Measurements from ENCODE around the gene TMEM161A. TPM values are rescaled to one million over a fixed set of nuclear protein-coding genes. Genes with fewer than 3 reads are reported as not detected.
A peak's percentile ranks its signal among the peaks of the same experiment; 100 is the strongest.
"Not testable (repeated sequence)": the region's sequence is repeated elsewhere in the genome, so short reads cannot be mapped to it uniquely, and the experiment has no call there.

The TMEM161A gene
- total and polyA plus RNA-seq, 9 donors, result 3.2 to 33.9 (median 23.9) TPM

DNA sequence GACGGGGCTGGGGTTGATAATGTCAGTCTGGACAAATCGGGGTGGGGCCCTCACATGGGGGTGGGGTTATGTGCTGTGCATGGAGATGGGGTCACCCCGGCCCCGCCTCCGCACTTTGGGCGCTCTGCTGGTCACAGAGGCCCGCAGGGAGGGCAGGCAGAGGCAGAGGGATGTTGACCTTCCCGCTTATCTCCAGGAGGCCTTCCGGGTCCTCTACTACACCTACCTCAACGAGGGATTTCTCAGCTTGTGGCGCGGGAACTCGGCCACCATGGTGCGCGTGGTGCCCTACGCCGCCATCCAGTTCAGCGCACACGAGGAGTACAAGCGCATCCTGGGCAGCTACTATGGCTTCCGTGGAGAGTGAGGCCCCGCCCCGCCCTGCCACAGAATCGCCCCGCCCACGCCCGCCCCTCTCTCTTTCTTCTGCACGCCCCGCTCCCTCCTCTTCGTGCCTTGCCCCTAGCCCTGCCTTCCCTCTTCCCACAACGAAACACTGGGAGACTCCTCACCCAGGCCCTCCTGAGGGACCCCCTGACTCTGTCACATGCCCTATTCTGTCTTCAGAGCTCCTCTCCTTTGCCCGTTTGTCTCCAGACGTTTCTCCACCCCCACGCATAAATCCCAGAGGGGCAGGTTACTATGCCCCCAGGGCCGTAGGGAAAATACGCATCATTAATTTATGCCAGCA lies 32.8 kb downstream of the TMEM161A start:
- WGBS, 3 donors, result 2 to 12% (median 6%) methylated on average over 36 of the region's 36 CpGs
- H3K36me3 ChIP-seq, result no peaks in the 10 kb centered on the region
- TF ChIP-seq EP300 (IDR thresholded peaks at IDR 0.05), result no peak
- no peak for TF ChIP-seq CTCF (IDR thresholded peaks at IDR 0.05)
- no peak for TF ChIP-seq POLR2A (IDR thresholded peaks at IDR 0.05)
- H3K9me3 ChIP-seq, result no peaks in the 10 kb centered on the region
- DNase-seq, result peak; percentile 85 to 90 (median 87)
- peak overlapping the region; percentile 51 for H3K4me3 ChIP-seq
- intact Hi-C loops (cut with DNase I), result no loop called here
- H3K27me3 ChIP-seq, result no peaks in the 10 kb centered on the region
- H3K4me1 ChIP-seq (ENCODE audit: insufficient read depth), result peaks cover 18% of the 10 kb centered on the region
- peak overlapping the region; percentile 52 to 74 for H3K27ac ChIP-seq

DNA sequence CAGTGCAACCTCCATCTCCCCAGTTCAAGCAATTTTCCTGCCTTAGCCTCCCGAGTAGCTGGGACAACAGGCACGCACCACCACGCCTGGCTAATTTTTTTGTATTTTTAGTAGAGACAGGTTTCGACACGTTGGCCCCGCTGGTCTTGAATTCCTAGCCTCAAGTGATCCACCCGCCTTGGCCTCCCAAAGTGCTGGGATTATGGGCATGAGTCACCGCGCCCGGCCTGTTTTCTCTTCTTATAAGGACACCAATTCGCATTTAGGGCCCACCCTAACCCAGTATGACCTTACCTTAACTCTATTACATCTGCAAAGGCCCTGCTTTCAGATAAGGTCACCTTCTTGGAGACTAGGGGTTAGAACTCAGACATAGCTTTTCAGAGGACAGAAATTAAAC lies 35.1 kb downstream of the TMEM161A start:
- DNase-seq, result no peak
- Histone ChIP-seq H3K9me3 (no peaks in the 10 kb centered on the region), H3K27me3 (no peaks in the 10 kb centered on the region), H3K4me3 (no peak overlapping the region), H3K27ac (no peak overlapping the region), H3K36me3 (no peaks in the 10 kb centered on the region), H3K4me1 (ENCODE audit: insufficient read depth) (peaks cover 7% of the 10 kb centered on the region)
- intact Hi-C loops (cut with DNase I), result no loop called here
- 96 to 98% (median 97%) methylated on average over 11 of the region's 11 CpGs for WGBS, 3 donors
- TF ChIP-seq CTCF (IDR thresholded peaks at IDR 0.05), result no peak
- TF ChIP-seq POLR2A (IDR thresholded peaks at IDR 0.05), result no peak
- TF ChIP-seq EP300 (IDR thresholded peaks at IDR 0.05), result no peak

DNA sequence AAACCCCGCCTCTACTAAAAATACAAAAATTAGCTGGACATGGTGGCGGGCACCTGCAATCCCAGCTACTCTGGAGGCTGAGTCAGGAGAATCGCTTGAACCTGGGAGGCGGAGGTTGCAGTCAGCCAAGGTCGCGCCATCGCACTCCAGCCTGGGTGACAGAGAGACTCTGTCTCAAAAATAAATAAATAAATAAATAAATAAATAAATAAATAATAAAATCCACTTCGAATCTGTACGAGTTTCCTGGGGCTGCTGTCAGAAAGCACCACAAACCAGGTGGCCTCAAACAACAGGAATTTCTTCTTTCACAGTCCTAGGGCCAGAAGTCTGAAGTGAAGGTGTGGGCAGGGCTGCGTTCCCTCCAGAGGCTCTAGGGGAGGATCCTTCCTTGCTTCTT lies 35.7 kb downstream of the TMEM161A start:
- H3K27me3 ChIP-seq; H3K27ac ChIP-seq; intact Hi-C loops (cut with DNase I); H3K4me3 ChIP-seq; H3K9me3 ChIP-seq; H3K36me3 ChIP-seq; H3K4me1 ChIP-seq (ENCODE audit: insufficient read depth); DNase-seq: not testable (repeated sequence)
- 95 to 97% (median 96%) methylated on average over 10 of the region's 10 CpGs for WGBS, 3 donors

DNA sequence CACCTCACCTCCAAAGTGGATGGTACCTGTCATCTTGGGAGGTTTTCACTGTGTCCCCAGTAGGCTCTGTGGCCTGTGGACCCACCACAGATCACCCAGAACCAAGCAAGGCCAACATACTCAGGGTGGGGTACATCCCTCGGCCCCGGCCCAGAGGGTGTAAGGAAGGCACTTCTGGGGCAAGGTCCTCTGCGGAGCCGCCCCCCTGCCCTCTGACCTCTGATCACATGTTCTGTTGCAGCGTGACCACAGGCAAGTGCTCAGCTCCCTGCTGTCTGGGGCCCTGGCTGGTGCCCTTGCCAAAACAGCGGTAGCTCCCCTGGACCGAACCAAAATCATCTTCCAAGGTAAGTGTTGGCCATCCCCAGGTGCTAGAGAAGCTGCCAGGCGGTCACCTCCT lies 36.7 kb downstream of the TMEM161A start:
- WGBS, 3 donors, result 83 to 92% (median 83%) methylated on average over 8 of the region's 8 CpGs
- TF ChIP-seq CTCF (IDR thresholded peaks at IDR 0.05) (no peak), POLR2A (IDR thresholded peaks at IDR 0.05) (no peak), EP300 (IDR thresholded peaks at IDR 0.05) (no peak)
- no peaks in the 10 kb centered on the region for H3K27me3 ChIP-seq
- no peak overlapping the region for H3K27ac ChIP-seq
- DNase-seq, result no peak
- intact Hi-C loops (cut with DNase I), result no loop called here
- no peak overlapping the region for H3K4me3 ChIP-seq
- peaks cover 7% of the 10 kb centered on the region for H3K4me1 ChIP-seq (ENCODE audit: insufficient read depth)
- H3K36me3 ChIP-seq, result no peaks in the 10 kb centered on the region
- no peaks in the 10 kb centered on the region for H3K9me3 ChIP-seq

Measured in ovary (tissue), 9 donors.